HepG2 (cell line): ENCODE results near the gene TAMALIN. TPM values are rescaled to one million over a fixed set of nuclear protein-coding genes. Genes with fewer than 3 reads are reported as not detected.

ENCODE experiments used
- ATF7-NPFF ChIP-seq: sonication (generic); formaldehyde crosslinking; IDR thresholded peaks from 2 replicates; pipeline ENCODE4 v1.8.1; 2023; ENCODE audit warnings: mild to moderate bottlenecking, low read depth, missing genetic modification reagents, moderate library complexity
- BCL3 ChIP-seq: sonication (generic); formaldehyde crosslinking; IDR thresholded peaks from 2 replicates; pipeline ENCODE4 v1.5.1; 2020; ENCODE audit warnings: mild to moderate bottlenecking, missing genetic modification reagents, moderate library complexity
- MNT ChIP-seq: fragments of 450-650 bp; IDR thresholded peaks from 2 replicates; pipeline ENCODE4 v1.6.1; 2016
- NRL ChIP-seq: sonication (generic); formaldehyde crosslinking; IDR thresholded peaks from 2 replicates; pipeline ENCODE4 v1.5.0; 2020; ENCODE audit warnings: missing genetic modification reagents, mild to moderate bottlenecking, moderate library complexity, borderline replicate concordance
- PATZ1 ChIP-seq: sonication (generic); formaldehyde crosslinking; IDR thresholded peaks from 2 replicates; pipeline ENCODE4 v1.4.0; 2020; ENCODE audit warnings: missing genetic modification reagents
- PRPF4 ChIP-seq: fragments of 200-400 bp; formaldehyde crosslinking; IDR thresholded peaks from 2 replicates; pipeline ENCODE4 v1.6.1; 2016; ENCODE audit warnings: low read length, low read depth; ENCODE audit not compliant: poor library complexity, severe bottlenecking
- RARA ChIP-seq: IDR thresholded peaks from 2 replicates; pipeline ENCODE4 v1.6.1; 2016; ENCODE audit warnings: missing genetic modification reagents, missing compliant biosample characterization
- SOX13 ChIP-seq, 3 experiments: fragments of 450-650 bp in 1 of 3; sonication (generic) in 1 of 3; formaldehyde crosslinking in 1 of 3; IDR thresholded peaks in 2 of 3; conservative IDR thresholded peaks in 1 of 3; 2 replicates each; pipeline versions ENCODE4 v1.5.0 to v1.6.1; 2016 to 2020; ENCODE audit warnings: antibody characterized with exemption in 1 of 3, mild to moderate bottlenecking in 1 of 3, missing compliant biosample characterization in 1 of 3, missing genetic modification reagents in 1 of 3, moderate library complexity in 1 of 3
- TRAFD1 ChIP-seq: sonication (generic); formaldehyde crosslinking; IDR thresholded peaks from 2 replicates; pipeline ENCODE4 v1.5.1; 2020; ENCODE audit warnings: missing genetic modification reagents, mild to moderate bottlenecking, borderline replicate concordance
- ZBTB2 ChIP-seq: sonication (generic); formaldehyde crosslinking; IDR thresholded peaks from 2 replicates; pipeline ENCODE4 v1.8.0; 2022; ENCODE audit warnings: low read depth, missing genetic modification reagents
- ZNF17 ChIP-seq: sonication (generic); formaldehyde crosslinking; IDR thresholded peaks from 2 replicates; pipeline ENCODE4 v1.5.0; 2020; ENCODE audit warnings: mild to moderate bottlenecking, missing genetic modification reagents
- ZNF275 ChIP-seq: sonication (generic); formaldehyde crosslinking; IDR thresholded peaks from 2 replicates; pipeline ENCODE4 v1.8.0; 2022; ENCODE audit warnings: missing genetic modification reagents, mild to moderate bottlenecking, inconsistent platforms, borderline replicate concordance
- ZNF704 ChIP-seq: sonication (generic); formaldehyde crosslinking; IDR thresholded peaks from 2 replicates; pipeline ENCODE4 v1.8.1; 2023; ENCODE audit warnings: mild to moderate bottlenecking, inconsistent platforms, moderate library complexity, missing genetic modification reagents, borderline replicate concordance
- ZNF788 ChIP-seq: sonication (generic); formaldehyde crosslinking; IDR thresholded peaks from 2 replicates; pipeline ENCODE4 v1.5.0; 2020; ENCODE audit warnings: mild to moderate bottlenecking, missing genetic modification reagents, borderline replicate concordance
- ZSCAN5A ChIP-seq: sonication (generic); formaldehyde crosslinking; IDR thresholded peaks from 2 replicates; pipeline ENCODE4 v1.8.0; 2022; ENCODE audit warnings: mild to moderate bottlenecking, missing genetic modification reagents, borderline replicate concordance
- polyA plus RNA-seq, 8 experiments: library from polyadenylated mRNA; depleted of rRNA in 3 of 8; stranded (reverse) in 7 of 8; unstranded in 1 of 8; fragments of >200 nt; fragmentation: Illumina TruSeq in 4 of 8; extraction: Trizol in 4 of 8; gene quantifications; 2 replicates each; pipeline versions ENCODE4 v1.2.1 to v1.2.3, GENCODE V29; 2011 to 2016; ENCODE audit warnings: low read depth in 4 of 8, missing spikeins in 1 of 8, mixed read lengths in 1 of 8; ENCODE audit not compliant: insufficient read depth in 1 of 8
- total RNA-seq, 5 experiments: library from RNA; depleted of rRNA; stranded (reverse); fragments of >200 nt; fragmentation: Illumina TruSeq; extraction: Trizol; gene quantifications; 2 replicates each; pipeline ENCODE4 v1.2.3, GENCODE V29; 2016; ENCODE audit warnings: low read depth in 1 of 5

Gene TAMALIN
- total and polyA plus RNA-seq, 2 of the 13 experiments (the other 11 are each of a cell fraction or from before 2014, with no cell fraction given) = 2.9 to 10.9 TPM

- TF ChIP-seq SOX13 (IDR thresholded peaks at IDR 0.05) (no peak), SOX13 (CRISPR knock-in tag; conservative IDR thresholded peaks at IDR 0.05 in 1 of 2, IDR thresholded peaks at IDR 0.05 in 1 of 2) (peak in 1 of 2 experiments; percentile 74; a peak in 2 of 4 replicates), ZSCAN5A (CRISPR knock-in tag) (no peak), RARA (peak; percentile 12; the same call in 1 of the 2 replicates), ZNF17 (CRISPR knock-in tag) (no peak), ZNF788 (peak; percentile 14; the same call in 1 of the 2 replicates), BCL3 (CRISPR knock-in tag) (no peak), ZNF275 (no peak), ZBTB2 (CRISPR knock-in tag) (no peak), PRPF4 (peak; percentile 23), TRAFD1 (CRISPR knock-in tag) (no peak), ZNF704 (CRISPR knock-in tag) (no peak), MNT (no peak), PATZ1 (CRISPR knock-in tag) (peak; percentile 97), NRL (CRISPR knock-in tag) (no peak), ATF7-NPFF (CRISPR knock-in tag) (no peak)
Observed at GRCh38 chr12:52010152-52010622, 3.4 kb downstream of the TAMALIN start (continued).
